SK-N-SH treated with all-trans-retinoic acid at 6 μM for 48 hours (cell line): ENCODE measurements around the gene HMCN2.
A peak's percentile ranks its signal among the peaks of the same experiment; 100 is the strongest.

Source experiments
- ATAC-seq: fragments of 200-7000 bp; cut with Tn5 transposase; 3 replicates; pipeline ENCODE4 v1.9.1; 2020; ENCODE audit warnings: mild to moderate bottlenecking, moderate library complexity
- ARNTL ChIP-seq: fragments of 450-650 bp; formaldehyde crosslinking; IDR thresholded peaks from 2 replicates; pipeline ENCODE4 v1.5.0; 2020; ENCODE audit warnings: low read depth, mild to moderate bottlenecking, moderate library complexity, borderline replicate concordance
- BACH2 ChIP-seq: fragments of 250-450 bp; sonication (Bioruptor Pico); IDR thresholded peaks from 2 replicates; pipeline ENCODE4 v1.9.0; 2021; ENCODE audit warnings: mild to moderate bottlenecking, borderline replicate concordance
- CREB5 ChIP-seq: fragments of 250-450 bp; sonication (Bioruptor Pico); IDR thresholded peaks from 2 replicates; pipeline ENCODE4 v1.5.1; 2020; ENCODE audit warnings: low read depth, mild to moderate bottlenecking, moderate library complexity
- CSDC2 ChIP-seq: fragments of 250-450 bp; sonication (Bioruptor Pico); IDR thresholded peaks from 2 replicates; pipeline ENCODE4 v1.5.0; 2020; ENCODE audit warnings: mild to moderate bottlenecking, moderate library complexity
- CSRNP3 ChIP-seq: fragments of 250-450 bp; sonication (Bioruptor Pico); IDR thresholded peaks from 2 replicates; pipeline ENCODE4 v1.5.1; 2021; ENCODE audit warnings: mild to moderate bottlenecking, moderate library complexity
- ESRRG ChIP-seq: fragments of 250-450 bp; sonication (Bioruptor Pico); IDR thresholded peaks from 2 replicates; pipeline ENCODE4 v1.6.1; 2021; ENCODE audit warnings: mild to moderate bottlenecking
- GLIS3 ChIP-seq: fragments of 250-450 bp; sonication (Bioruptor Pico); IDR thresholded peaks from 2 replicates; pipeline ENCODE4 v1.5.0; 2020; ENCODE audit warnings: mild to moderate bottlenecking, moderate library complexity
- ISL1 ChIP-seq: fragments of 250-450 bp; sonication (Bioruptor Pico); IDR thresholded peaks from 2 replicates; pipeline ENCODE4 v2.1.2; 2022; ENCODE audit warnings: mild to moderate bottlenecking, moderate library complexity
- OSR1 ChIP-seq: fragments of 250-450 bp; sonication (Bioruptor Pico); IDR thresholded peaks from 2 replicates; pipeline ENCODE4 v1.8.0; 2022; ENCODE audit warnings: moderate library complexity, mild to moderate bottlenecking, inconsistent platforms
- PATZ1 ChIP-seq: fragments of 250-450 bp; sonication (Bioruptor Pico); IDR thresholded peaks from 2 replicates; pipeline ENCODE4 v1.8.0; 2020; ENCODE audit warnings: mild to moderate bottlenecking, moderate library complexity, borderline replicate concordance
- POU6F1 ChIP-seq: fragments of 250-450 bp; sonication (Bioruptor Pico); IDR thresholded peaks from 2 replicates; pipeline ENCODE4 v1.8.0; 2021; ENCODE audit warnings: low read depth, mild to moderate bottlenecking, moderate library complexity, borderline replicate concordance
- PPARA ChIP-seq: fragments of 250-450 bp; sonication (Bioruptor Pico); IDR thresholded peaks from 2 replicates; pipeline ENCODE4 v1.5.0; 2020; ENCODE audit warnings: mild to moderate bottlenecking, borderline replicate concordance
- RARB ChIP-seq: fragments of 250-450 bp; sonication (Bioruptor Pico); IDR thresholded peaks from 2 replicates; pipeline ENCODE4 v1.8.0; 2021; ENCODE audit warnings: mild to moderate bottlenecking, moderate library complexity
- SNAI2 ChIP-seq: fragments of 250-450 bp; sonication (Bioruptor Pico); IDR thresholded peaks from 2 replicates; pipeline ENCODE4 v1.5.0; 2020; ENCODE audit warnings: mild to moderate bottlenecking, moderate library complexity
- TCF4 ChIP-seq: fragments of 250-450 bp; sonication (Bioruptor Pico); IDR thresholded peaks from 2 replicates; pipeline ENCODE4 v1.8.0; 2021; ENCODE audit warnings: mild to moderate bottlenecking, moderate library complexity, borderline replicate concordance
- TOX ChIP-seq: fragments of 250-450 bp; sonication (Bioruptor Pico); IDR thresholded peaks from 2 replicates; pipeline ENCODE4 v1.8.0; 2021; ENCODE audit warnings: mild to moderate bottlenecking, moderate library complexity, borderline replicate concordance
- TSHZ2 ChIP-seq: fragments of 250-450 bp; sonication (Bioruptor Pico); IDR thresholded peaks from 2 replicates; pipeline ENCODE4 v1.5.0; 2020; ENCODE audit warnings: mild to moderate bottlenecking, moderate library complexity
- ZC3H10 ChIP-seq: fragments of 250-450 bp; sonication (Bioruptor Pico); IDR thresholded peaks from 2 replicates; pipeline ENCODE4 v1.5.1; 2021; ENCODE audit warnings: mild to moderate bottlenecking, moderate library complexity
- ZFP3 ChIP-seq: fragments of 250-450 bp; sonication (Bioruptor Pico); IDR thresholded peaks from 2 replicates; pipeline ENCODE4 v1.5.0; 2020; ENCODE audit warnings: mild to moderate bottlenecking, moderate library complexity
- ZFP30 ChIP-seq: fragments of 450-650 bp; formaldehyde crosslinking; IDR thresholded peaks from 2 replicates; pipeline ENCODE4 v1.5.0; 2022; ENCODE audit warnings: mild to moderate bottlenecking, moderate library complexity
- ZNF565 ChIP-seq: fragments of 450-650 bp; formaldehyde crosslinking; conservative IDR thresholded peaks from 2 replicates; pipeline ENCODE4 v1.5.0; 2020; ENCODE audit warnings: low read depth, mild to moderate bottlenecking, moderate library complexity
- ZNF70 ChIP-seq: fragments of 450-650 bp; formaldehyde crosslinking; IDR thresholded peaks from 2 replicates; pipeline ENCODE4 v1.5.0; 2020; ENCODE audit warnings: mild to moderate bottlenecking, moderate library complexity
- ZNF8 ChIP-seq: fragments of 450-650 bp; formaldehyde crosslinking; IDR thresholded peaks from 2 replicates; pipeline ENCODE4 v1.5.0; 2020; ENCODE audit warnings: mild to moderate bottlenecking, moderate library complexity

Gene HMCN2

GRCh38 chr9:130423272-130423671, 157.7 kb downstream of the HMCN2 start:
- ATAC-seq: peak; percentile 9; the same call in 1 of the 3 replicates
- TF ChIP-seq GLIS3 (CRISPR knock-in tag) (no peak), ZFP30 (CRISPR knock-in tag) (no peak), ZNF8 (CRISPR knock-in tag) (no peak), CSRNP3 (peak; percentile 11; the same call in 1 of the 2 replicates), POU6F1 (no peak), SNAI2 (CRISPR knock-in tag) (no peak), CREB5 (CRISPR knock-in tag) (no peak), ESRRG (CRISPR knock-in tag) (no peak), ZNF70 (CRISPR knock-in tag) (peak; percentile 44), TCF4 (CRISPR knock-in tag) (peak; percentile 87), PPARA (CRISPR knock-in tag) (0 out of 2 replicates have a peak, but pooled peaks have one; percentile 38), OSR1 (CRISPR knock-in tag) (no peak), RARB (CRISPR knock-in tag) (no peak), ZC3H10 (CRISPR knock-in tag) (no peak), TOX (CRISPR knock-in tag) (no peak), CSDC2 (CRISPR knock-in tag) (no peak), BACH2 (no peak), ARNTL (no peak), ZNF565 (CRISPR knock-in tag) (no peak), TSHZ2 (CRISPR knock-in tag) (peak; percentile 84), PATZ1 (CRISPR knock-in tag) (no peak), ZFP3 (CRISPR knock-in tag) (no peak; the same call in 1 of the 2 replicates)

GRCh38 chr9:130424595-130425454, 159.3 kb downstream of the HMCN2 start:
- no peak for ATAC-seq
- TF ChIP-seq ARNTL (no peak), ISL1 (CRISPR knock-in tag) (no peak), ZNF565 (CRISPR knock-in tag) (no peak), ESRRG (CRISPR knock-in tag) (no peak), GLIS3 (CRISPR knock-in tag) (no peak), BACH2 (no peak), ZNF70 (CRISPR knock-in tag) (no peak), PATZ1 (CRISPR knock-in tag) (no peak), ZNF8 (CRISPR knock-in tag) (no peak), TOX (CRISPR knock-in tag) (no peak), CREB5 (CRISPR knock-in tag) (no peak), TSHZ2 (CRISPR knock-in tag) (no peak)
